DND-41 (cell line): Measurements from ENCODE around the gene GBE1.

Experiments used
- ATAC-seq: fragments of 200-7000 bp; cut with Tn5 transposase; 3 replicates; pipeline ENCODE4 v1.9.1; 2021; ENCODE audit warnings: low read depth; ENCODE audit not compliant: insufficient read depth
- DNase-seq: peaks from one replicate; pipeline ENCODE4 v3.0.0-alpha.2; 2020
- H2AFZ ChIP-seq: 2 replicates; pipeline ENCODE4 v1.6.0; 2012; ENCODE audit warnings: low read depth, low read length
- H3K27ac ChIP-seq: 2 replicates; pipeline ENCODE4 v1.5.1; 2012; ENCODE audit warnings: low read length, inconsistent platforms
- H3K27me3 ChIP-seq: fragments of 200-600 bp; sonication (generic); 2 replicates; pipeline ENCODE4 v1.6.0; 2012; ENCODE audit warnings: low read length, mild to moderate bottlenecking, inconsistent platforms; ENCODE audit not compliant: insufficient read depth, poor library complexity
- H3K36me3 ChIP-seq: 2 replicates; pipeline ENCODE4 v1.5.1; 2012; ENCODE audit warnings: low read length, inconsistent platforms; ENCODE audit not compliant: insufficient read depth
- H3K4me1 ChIP-seq: 2 replicates; pipeline ENCODE4 v1.5.1; 2012; ENCODE audit warnings: mild to moderate bottlenecking, low read length; ENCODE audit not compliant: insufficient read depth
- H3K4me2 ChIP-seq: 2 replicates; pipeline ENCODE4 v1.6.0; 2012; ENCODE audit warnings: mild to moderate bottlenecking, moderate library complexity, low read length, inconsistent platforms; ENCODE audit not compliant: insufficient read depth
- H3K4me3 ChIP-seq, 2 experiments: fragments of 200-600 bp in 1 of 2; shearing (Covaris generic) in 1 of 2; 2 replicates each; pipeline ENCODE4 v1.5.1; 2012 to 2016; ENCODE audit warnings: inconsistent platforms in 2 of 2, low read length in 2 of 2, mild to moderate bottlenecking in 2 of 2, low read depth in 1 of 2, moderate library complexity in 1 of 2
- H3K79me2 ChIP-seq: 2 replicates; pipeline ENCODE4 v1.6.0; 2012; ENCODE audit warnings: low read length, inconsistent platforms; ENCODE audit not compliant: insufficient read depth
- H3K9ac ChIP-seq: 2 replicates; pipeline ENCODE4 v1.6.0; 2012; ENCODE audit warnings: low read depth, mild to moderate bottlenecking, inconsistent platforms, low read length, moderate library complexity
- H3K9me3 ChIP-seq: 2 replicates; pipeline ENCODE4 v1.5.1; 2012; ENCODE audit warnings: low read length, moderate library complexity, mild to moderate bottlenecking, inconsistent platforms; ENCODE audit not compliant: insufficient read depth, severe bottlenecking
- H4K20me1 ChIP-seq: 2 replicates; pipeline ENCODE4 v1.6.0; 2012; ENCODE audit warnings: low read length; ENCODE audit not compliant: insufficient read depth
- CTCF ChIP-seq: IDR thresholded peaks from 2 replicates; pipeline ENCODE4 v1.5.1; 2012; ENCODE audit warnings: borderline replicate concordance, low read length, moderate library complexity, mild to moderate bottlenecking; ENCODE audit not compliant: poor library complexity, severe bottlenecking; ENCODE audit errors: extremely low read depth
- EZH2 ChIP-seq: IDR thresholded peaks from 3 replicates; pipeline ENCODE4 v1.6.1; 2012; ENCODE audit warnings: borderline replicate concordance, low read depth, mild to moderate bottlenecking, moderate library complexity, low read length, inconsistent platforms; ENCODE audit not compliant: severe bottlenecking

Gene GBE1

GRCh38 chr3:81484520-81484919 is 276.9 kb downstream of the GBE1 start:
- Histone ChIP-seq H3K9ac (no peak overlapping the region), H3K4me2 (no peak overlapping the region), H2AFZ (no peak overlapping the region), H3K36me3 (peaks cover 15% of the 10 kb centered on the region), H3K79me2 (no peaks in the 10 kb centered on the region), H3K4me1 (no peaks in the 10 kb centered on the region), H3K4me3 (no peak overlapping the region), H3K27me3 (no peaks in the 10 kb centered on the region), H4K20me1 (no peaks in the 10 kb centered on the region), H3K27ac (no peak overlapping the region), H3K9me3 (peaks cover 3% of the 10 kb centered on the region)
- ATAC-seq (no peak), DNase-seq (no peak)
- no peak for TF ChIP-seq CTCF

- ATAC-seq: no peak
Measured at GRCh38 chr3:81483046-81483445, 278.4 kb downstream of the GBE1 start.

GRCh38 chr3:81477740-81478139 is 283.7 kb downstream of the GBE1 start:
- no peaks in the 10 kb centered on the region for H3K4me1 ChIP-seq
- TF ChIP-seq EZH2 (no peak), CTCF (no peak)
- ATAC-seq (no peak), DNase-seq (no peak)
- no peaks in the 10 kb centered on the region for H3K36me3 ChIP-seq
- no peaks in the 10 kb centered on the region for H3K79me2 ChIP-seq
- H3K9me3 ChIP-seq: no peaks in the 10 kb centered on the region
- H3K27ac ChIP-seq: no peak overlapping the region
- no peaks in the 10 kb centered on the region for H4K20me1 ChIP-seq
- H2AFZ ChIP-seq: no peak overlapping the region
- H3K4me3 ChIP-seq: no peak overlapping the region
- no peaks in the 10 kb centered on the region for H3K27me3 ChIP-seq
- H3K9ac ChIP-seq: no peak overlapping the region
- no peak overlapping the region for H3K4me2 ChIP-seq

More at GRCh38 chr3:81483046-81483445, 278.4 kb downstream of the GBE1 start:
- Histone ChIP-seq H2AFZ (no peak overlapping the region), H3K4me1 (no peaks in the 10 kb centered on the region), H3K4me2 (no peak overlapping the region), H4K20me1 (no peaks in the 10 kb centered on the region), H3K79me2 (no peaks in the 10 kb centered on the region), H3K36me3 (peaks cover under 1% of the 10 kb centered on the region; the same call in 1 of the 2 replicates), H3K27ac (no peak overlapping the region), H3K27me3 (no peaks in the 10 kb centered on the region), H3K9ac (no peak overlapping the region), H3K9me3 (no peaks in the 10 kb centered on the region), H3K4me3 (no peak overlapping the region)
- TF ChIP-seq CTCF (no peak), EZH2 (no peak)
- DNase-seq: no peak

- 0 out of 3 replicates have a peak, but pooled peaks have one; percentile 48 for ATAC-seq
- TF ChIP-seq EZH2: no peak
Measured at GRCh38 chr3:81476692-81477091, 284.8 kb downstream of the GBE1 start.

More at GRCh38 chr3:81476692-81477091, 284.8 kb downstream of the GBE1 start:
- no peaks in the 10 kb centered on the region for H4K20me1 ChIP-seq
- no peaks in the 10 kb centered on the region for H3K27me3 ChIP-seq
- no peak overlapping the region for H3K27ac ChIP-seq
- H3K79me2 ChIP-seq: no peaks in the 10 kb centered on the region
- H3K4me3 ChIP-seq: no peak overlapping the region
- no peak overlapping the region for H3K4me2 ChIP-seq
- H3K9me3 ChIP-seq: no peaks in the 10 kb centered on the region
- no peak overlapping the region for H3K9ac ChIP-seq
- DNase-seq: no peak
- H2AFZ ChIP-seq: no peak overlapping the region
- H3K36me3 ChIP-seq: no peaks in the 10 kb centered on the region
- no peaks in the 10 kb centered on the region for H3K4me1 ChIP-seq
